HG02759 (cell line): ENCODE results near the gene TIFAB.
A peak's percentile ranks its signal among the peaks of the same experiment; 100 is the strongest.

Source experiments
- ATAC-seq: cut with Tn5 transposase; IDR thresholded peaks from one replicate; pipeline ENCODE4 v1.9.1; 2021; ENCODE audit warnings: mild to moderate bottlenecking, moderate library complexity; ENCODE audit not compliant: unreplicated experiment

Gene TIFAB

GRCh38 chr5:135482381-135482933, 30.3 kb upstream of the TIFAB start:
- no peak for ATAC-seq

- ATAC-seq = no peak
Measured at GRCh38 chr5:135481909-135482311, 29.8 kb upstream of the TIFAB start.

GRCh38 chr5:135481387-135481786, 29.2 kb upstream of the TIFAB start:
- ATAC-seq = no peak

- ATAC-seq = no peak
Measured at GRCh38 chr5:135480511-135480910, 28.4 kb upstream of the TIFAB start.

GRCh38 chr5:135478938-135479337, 26.8 kb upstream of the TIFAB start:
- no peak for ATAC-seq

- no peak for ATAC-seq
Measured at GRCh38 chr5:135477613-135478066, 25.5 kb upstream of the TIFAB start.

GRCh38 chr5:135476615-135477581, 24.7 kb upstream of the TIFAB start:
- ATAC-seq = no peak

GRCh38 chr5:135473956-135474670, 22.0 kb upstream of the TIFAB start:
- ATAC-seq = no peak

GRCh38 chr5:135472141-135472540, 20.0 kb upstream of the TIFAB start:
- ATAC-seq = no peak

- no peak for ATAC-seq
Measured at GRCh38 chr5:135471726-135472125, 19.6 kb upstream of the TIFAB start.

GRCh38 chr5:135469911-135470310, 17.8 kb upstream of the TIFAB start:
- ATAC-seq = no peak

GRCh38 chr5:135468541-135468940, 16.4 kb upstream of the TIFAB start:
- no peak for ATAC-seq

GRCh38 chr5:135467871-135468485, 15.8 kb upstream of the TIFAB start:
- no peak for ATAC-seq

GRCh38 chr5:135467051-135467625, 15.0 kb upstream of the TIFAB start:
- ATAC-seq = no peak

- peak; percentile 80 for ATAC-seq
Measured at GRCh38 chr5:135466178-135467050, 14.3 kb upstream of the TIFAB start.

GRCh38 chr5:135465391-135466122, 13.4 kb upstream of the TIFAB start:
- ATAC-seq = no peak

GRCh38 chr5:135462304-135462703, 10.2 kb upstream of the TIFAB start:
- ATAC-seq = peak; percentile 56

- ATAC-seq = no peak
Measured at GRCh38 chr5:135461481-135462151, 9.5 kb upstream of the TIFAB start.
